GM10248 (cell line): Measurements from ENCODE around the gene GALNT17.

Experiments
- CTCF ChIA-PET: fragments of 300-600 bp; sonication (Branson Sonifier 250); formaldehyde crosslinking; extraction: SDS; loops from one replicate; lab custom pipeline; 2021; ENCODE audit warnings: antibody characterized with exemption; lab: Yijun Ruan, JAX
- POLR2A ChIA-PET: fragments of 350-650 bp; sonication (Branson Sonifier 250); formaldehyde crosslinking; extraction: SDS; loops from one replicate; lab custom pipeline; 2020; ENCODE audit warnings: antibody characterized with exemption; lab: Yijun Ruan, JAX
- DNase-seq: peaks from one replicate; pipeline ENCODE4 v3.0.0; 2012; ENCODE audit errors: extremely low spot score
- TF ChIP-seq, protein P1 (sequence below): IDR thresholded peaks from 2 replicates; pipeline ENCODE4 v1.5.1; 2012; ENCODE audit warnings: mild to moderate bottlenecking, low read depth; ENCODE audit errors: extremely low read depth, missing control alignments, control extremely low read depth

The GALNT17 gene

GRCh38 chr7:71682841-71683781 lies 551.2 kb downstream of the GALNT17 start:
- DNase-seq, result no peak
- POLR2A ChIA-PET, result no interaction called here
- CTCF ChIA-PET, result no interaction called here
- TF ChIP-seq, protein P1, sequence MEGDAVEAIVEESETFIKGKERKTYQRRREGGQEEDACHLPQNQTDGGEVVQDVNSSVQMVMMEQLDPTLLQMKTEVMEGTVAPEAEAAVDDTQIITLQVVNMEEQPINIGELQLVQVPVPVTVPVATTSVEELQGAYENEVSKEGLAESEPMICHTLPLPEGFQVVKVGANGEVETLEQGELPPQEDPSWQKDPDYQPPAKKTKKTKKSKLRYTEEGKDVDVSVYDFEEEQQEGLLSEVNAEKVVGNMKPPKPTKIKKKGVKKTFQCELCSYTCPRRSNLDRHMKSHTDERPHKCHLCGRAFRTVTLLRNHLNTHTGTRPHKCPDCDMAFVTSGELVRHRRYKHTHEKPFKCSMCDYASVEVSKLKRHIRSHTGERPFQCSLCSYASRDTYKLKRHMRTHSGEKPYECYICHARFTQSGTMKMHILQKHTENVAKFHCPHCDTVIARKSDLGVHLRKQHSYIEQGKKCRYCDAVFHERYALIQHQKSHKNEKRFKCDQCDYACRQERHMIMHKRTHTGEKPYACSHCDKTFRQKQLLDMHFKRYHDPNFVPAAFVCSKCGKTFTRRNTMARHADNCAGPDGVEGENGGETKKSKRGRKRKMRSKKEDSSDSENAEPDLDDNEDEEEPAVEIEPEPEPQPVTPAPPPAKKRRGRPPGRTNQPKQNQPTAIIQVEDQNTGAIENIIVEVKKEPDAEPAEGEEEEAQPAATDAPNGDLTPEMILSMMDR, result no peak

DNA sequence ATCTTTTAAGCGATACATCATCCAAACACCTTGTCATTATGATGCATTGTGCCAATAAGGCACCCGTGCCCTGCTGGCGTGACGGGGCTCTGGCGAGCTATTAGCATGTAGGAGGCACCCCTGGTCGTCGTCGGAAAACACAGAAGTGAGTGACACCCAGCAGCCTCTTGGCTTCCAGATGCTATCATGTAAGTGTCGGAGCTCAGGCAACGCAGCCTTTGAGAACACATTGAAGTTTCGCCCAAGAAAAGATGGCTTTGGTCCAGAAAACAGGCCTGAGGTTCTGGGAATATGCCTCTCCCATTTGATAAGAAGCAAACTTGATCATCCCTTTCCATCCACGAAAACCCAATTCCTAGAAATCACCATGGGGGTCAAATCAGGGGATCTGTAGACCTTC lies 555.3 kb downstream of the GALNT17 start:
- no peak for DNase-seq
- CTCF ChIA-PET, result interaction anchor here (1.5 kb wide), 1 partner anchor 26 kb away, joined by 3 read pairs; no protein-coding TSS in a partner anchor
- TF ChIP-seq, protein P1, result no peak

GRCh38 chr7:71687831-71688599 lies 556.1 kb downstream of the GALNT17 start:
- ChIA-PET CTCF (interaction anchor here (1.5 kb wide), 1 partner anchor 27 kb away, joined by 3 read pairs; no protein-coding TSS in a partner anchor), POLR2A (no interaction called here)
- TF ChIP-seq, protein P1, result no peak
- no peak for DNase-seq

More for the DNA sequence above, 555.3 kb downstream of the GALNT17 start:
- POLR2A ChIA-PET, result no interaction called here

DNA sequence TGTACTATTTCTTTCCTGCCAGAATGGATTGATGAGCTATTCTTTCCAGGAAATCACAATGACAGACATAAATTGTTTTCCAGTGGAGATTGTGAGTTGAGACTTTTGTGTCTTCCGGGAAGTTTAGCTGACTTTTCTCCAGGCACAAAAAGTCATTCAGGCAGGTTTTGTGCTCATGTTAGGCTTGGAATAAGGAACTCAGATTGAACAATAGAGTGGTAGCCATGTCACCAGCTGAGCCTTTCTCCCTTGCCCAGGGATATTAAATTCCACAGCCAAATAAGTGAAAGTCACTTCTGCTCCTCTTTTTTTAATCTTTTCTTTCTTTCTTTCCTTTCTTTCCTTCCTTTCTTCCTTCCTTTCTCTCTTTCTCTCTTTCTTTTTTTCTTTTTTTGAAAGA lies 559.6 kb downstream of the GALNT17 start:
- DNase-seq, result no peak
- TF ChIP-seq, protein P1, result no peak
- POLR2A ChIA-PET, result no interaction called here
- CTCF ChIA-PET, result no interaction called here

DNA sequence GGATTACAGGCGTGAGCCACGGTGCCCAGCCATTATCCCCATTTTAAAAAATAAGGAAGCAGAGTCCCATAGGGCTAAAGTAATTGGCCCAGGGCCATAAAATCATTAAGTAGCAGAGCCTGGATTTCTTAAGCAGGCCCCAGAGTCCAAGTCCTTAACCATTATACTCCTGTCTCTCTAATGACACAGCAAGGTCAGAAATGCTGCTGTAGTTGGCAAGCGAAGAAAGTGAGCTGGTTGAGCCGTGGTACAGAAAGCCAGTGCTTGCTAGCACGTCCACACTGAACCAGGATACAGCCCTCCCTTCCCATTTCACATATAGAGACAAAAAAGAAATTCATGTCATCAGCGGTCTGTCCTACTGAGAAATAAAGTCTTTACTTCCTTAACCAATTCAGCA lies 562.7 kb downstream of the GALNT17 start:
- TF ChIP-seq, protein P1, result no peak
- POLR2A ChIA-PET, result no interaction called here
- CTCF ChIA-PET, result interaction anchor here (1.0 kb wide), 1 partner anchor 39 kb away, joined by 3 read pairs; no protein-coding TSS in a partner anchor
- no peak for DNase-seq

DNA sequence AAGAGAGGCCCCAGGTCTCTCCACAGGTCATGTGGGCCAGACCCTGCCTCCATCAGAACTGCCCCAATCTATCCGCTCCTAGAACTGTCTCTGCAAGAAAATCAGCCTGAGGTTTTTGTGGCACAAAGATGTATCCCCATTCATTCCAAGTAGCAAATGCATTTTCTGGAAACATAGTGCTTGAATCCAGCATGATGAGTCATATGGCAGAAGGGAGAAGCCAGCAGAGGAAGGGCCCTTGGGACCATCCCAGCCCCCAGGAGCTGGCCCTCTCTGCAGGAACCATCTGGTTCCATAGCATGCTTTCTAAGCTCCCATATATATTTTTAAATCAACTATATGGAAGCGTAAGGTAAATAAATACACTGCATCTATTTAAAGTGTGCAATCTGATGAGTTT lies 563.2 kb downstream of the GALNT17 start:
- ChIA-PET POLR2A (no interaction called here), CTCF (interaction anchor here (0.8 to 1.0 kb wide), 2 partner anchors 38 to 40 kb away, joined by 3 read pairs; no protein-coding TSS in a partner anchor)
- TF ChIP-seq, protein P1, result no peak
- DNase-seq, result no peak
